HG03039 (cell line): ENCODE measurements around the gene CRACR2B.

Experiments
- ATAC-seq: cut with Tn5 transposase; IDR thresholded peaks from one replicate; pipeline ENCODE4 v1.9.1; 2021; ENCODE audit warnings: mild to moderate bottlenecking, moderate library complexity; ENCODE audit not compliant: unreplicated experiment

CRACR2B gene

GRCh38 chr11:825366-826226 is 2.1 kb upstream of the CRACR2B start:
- ATAC-seq: no peak

- ATAC-seq: no peak
Measured at GRCh38 chr11:826227-826621, 1.5 kb upstream of the CRACR2B start.

DNA sequence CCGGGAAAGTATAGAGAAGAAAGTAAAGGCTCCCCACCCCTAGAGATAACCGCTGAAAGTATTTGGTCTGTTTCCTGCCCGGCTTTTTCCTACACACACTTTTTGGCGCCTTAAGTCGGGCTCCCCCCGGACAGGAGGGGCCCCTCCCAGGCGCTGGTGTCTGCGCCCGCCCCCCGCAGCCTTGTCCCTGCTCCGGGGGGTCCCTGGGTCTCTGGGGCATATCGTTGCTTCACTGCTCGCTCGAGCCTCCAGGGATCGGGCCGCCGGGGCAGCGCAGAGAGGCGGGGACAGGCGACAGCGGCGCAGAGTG is 928 bp upstream of the CRACR2B start:
- no peak for ATAC-seq

- ATAC-seq: no peak
Measured at GRCh38 chr11:827146-827896, 398 bp upstream of the CRACR2B start.

GRCh38 chr11:828506-829175 is 922 bp downstream of the CRACR2B start:
- no peak for ATAC-seq

DNA sequence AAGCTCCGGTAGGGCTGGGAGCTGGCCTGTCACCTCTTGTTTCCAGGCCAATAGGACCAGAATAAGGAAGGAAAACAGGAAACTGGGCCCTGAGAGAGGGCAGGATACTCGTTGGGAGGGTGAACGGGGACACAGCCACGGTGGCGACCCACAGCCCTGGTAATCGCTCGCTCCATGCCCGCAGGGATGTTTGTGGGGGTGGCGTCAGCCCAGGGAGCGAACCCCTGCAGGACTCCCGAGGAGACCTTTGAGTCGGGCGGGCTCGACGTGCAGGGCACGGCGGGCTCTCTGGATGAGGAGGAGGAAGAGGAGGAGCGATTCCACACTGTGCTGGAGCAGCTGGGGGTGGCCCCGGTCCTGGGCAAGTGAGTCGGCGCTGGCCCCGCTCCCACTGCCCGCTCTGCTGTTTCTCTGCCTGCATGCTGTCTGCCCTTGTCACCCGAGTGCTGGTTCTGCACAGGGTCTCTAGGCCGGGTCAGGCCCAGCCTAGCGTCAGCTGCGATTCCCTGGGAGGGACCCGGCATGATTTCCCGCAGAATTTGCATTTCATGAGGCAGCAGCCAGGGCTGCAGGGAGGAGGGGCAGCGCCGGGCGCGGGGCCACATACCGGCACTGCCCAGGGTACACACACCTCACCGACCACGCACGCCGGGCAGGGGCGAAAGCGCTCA is 1.6 kb downstream of the CRACR2B start:
- ATAC-seq: no peak

GRCh38 chr11:829847-830294 is 2.2 kb downstream of the CRACR2B start:
- ATAC-seq: no peak

DNA sequence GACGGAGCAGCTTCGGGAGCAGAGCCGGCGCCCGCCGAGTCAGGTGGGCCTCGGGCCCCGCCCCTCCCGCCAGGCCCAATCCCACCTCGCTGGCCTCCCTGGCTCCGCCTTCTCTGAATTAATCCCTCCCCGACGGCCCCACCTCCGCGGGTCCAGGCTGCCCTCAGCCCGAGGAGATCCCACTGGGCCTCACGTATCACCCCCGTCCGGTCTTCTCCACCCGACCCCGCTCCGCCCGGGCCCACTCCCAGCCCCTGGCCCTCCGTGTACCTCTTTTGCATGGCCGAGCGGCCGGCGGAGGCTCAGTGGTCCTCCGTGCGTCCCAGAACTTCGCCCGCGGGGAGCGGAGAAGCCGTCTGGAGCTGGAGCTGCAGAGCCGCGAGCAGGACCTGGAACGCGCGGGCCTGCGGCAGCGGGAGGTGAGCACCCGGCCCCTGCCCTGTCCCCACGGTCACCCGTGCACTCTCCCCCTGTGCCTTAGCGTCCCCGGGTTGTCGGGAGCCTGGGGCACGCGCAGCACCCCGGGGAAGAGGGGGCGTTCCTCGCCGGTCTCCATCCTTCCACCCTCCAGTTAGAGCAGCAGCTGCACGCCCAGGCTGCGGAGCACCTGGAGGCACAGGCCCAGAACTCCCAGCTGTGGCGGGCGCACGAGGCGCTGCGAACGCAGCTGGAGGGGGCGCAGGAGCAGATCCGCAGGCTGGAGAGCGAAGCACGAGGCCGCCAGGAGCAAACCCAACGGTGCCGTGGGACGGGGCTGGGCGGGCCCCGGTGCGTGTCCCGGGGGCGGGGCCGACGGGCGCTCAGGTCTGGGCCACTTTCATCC is 2.8 kb downstream of the CRACR2B start:
- no peak for ATAC-seq

GRCh38 chr11:831118-831864 is 3.6 kb downstream of the CRACR2B start:
- no peak for ATAC-seq

DNA sequence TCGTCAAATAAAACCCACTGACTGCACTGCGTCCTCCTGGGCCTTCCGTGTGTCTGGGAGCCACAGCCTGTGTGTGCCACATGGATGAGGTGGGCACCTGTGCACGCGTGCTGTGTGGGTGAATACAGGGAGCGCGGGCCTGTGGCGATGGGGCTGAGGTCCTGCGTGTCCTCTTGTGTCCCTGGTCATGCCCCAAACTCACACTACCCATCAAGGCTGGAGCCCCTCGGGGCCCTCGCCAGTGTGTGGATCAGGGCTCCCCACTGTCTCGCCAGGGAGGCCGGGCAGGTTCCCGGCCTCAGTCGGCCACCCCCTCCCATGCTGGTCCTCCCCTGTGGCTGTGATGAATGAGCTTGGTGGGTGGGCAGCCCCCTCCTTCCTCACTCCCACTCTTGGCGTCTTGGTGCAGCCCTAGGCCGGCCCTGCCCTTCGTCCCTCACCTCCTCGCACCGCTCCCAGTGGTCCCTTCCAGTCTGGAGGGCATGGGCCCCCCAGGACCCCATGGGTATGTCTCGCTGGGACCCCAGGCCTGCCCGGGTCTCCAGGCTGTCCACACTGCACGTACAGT is 4.3 kb downstream of the CRACR2B start:
- ATAC-seq: no peak

DNA sequence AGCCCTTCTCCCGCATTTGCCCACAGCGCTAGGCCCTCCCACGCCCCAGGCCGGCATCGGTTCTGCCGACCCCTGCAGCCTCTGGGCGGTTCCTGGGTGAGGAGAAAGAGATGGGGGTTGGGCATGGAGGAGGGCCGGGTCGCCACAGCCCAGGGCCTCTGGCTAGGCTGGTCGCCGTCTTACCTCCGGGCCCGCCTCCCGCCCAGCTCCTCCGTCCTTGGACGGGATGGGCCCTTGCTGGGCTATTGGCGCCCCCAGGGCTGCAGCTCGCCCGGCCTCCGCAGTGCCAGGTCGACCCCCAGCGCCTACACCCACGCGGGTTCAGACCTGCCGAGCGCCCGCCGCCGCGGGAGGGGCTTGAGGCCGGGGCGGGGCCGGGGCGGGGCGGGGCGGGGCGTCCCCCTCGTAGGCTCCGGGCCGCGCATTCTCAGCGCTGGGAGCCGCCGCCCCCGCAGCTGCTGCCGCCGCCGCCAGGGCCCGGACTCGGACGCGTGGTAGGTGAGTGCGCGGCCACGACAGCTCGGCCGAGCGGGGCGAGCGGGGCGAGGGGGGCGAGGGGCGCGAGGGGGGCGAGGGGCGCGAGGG is 4.9 kb downstream of the CRACR2B start, which contains the start of gene CD151:
Gene CD151, plus strand, starts transcription at position 424 of the 585 bp plus-strand sequence. CDS start 3,118 bp downstream, outside the sequence.
- no peak for ATAC-seq

DNA sequence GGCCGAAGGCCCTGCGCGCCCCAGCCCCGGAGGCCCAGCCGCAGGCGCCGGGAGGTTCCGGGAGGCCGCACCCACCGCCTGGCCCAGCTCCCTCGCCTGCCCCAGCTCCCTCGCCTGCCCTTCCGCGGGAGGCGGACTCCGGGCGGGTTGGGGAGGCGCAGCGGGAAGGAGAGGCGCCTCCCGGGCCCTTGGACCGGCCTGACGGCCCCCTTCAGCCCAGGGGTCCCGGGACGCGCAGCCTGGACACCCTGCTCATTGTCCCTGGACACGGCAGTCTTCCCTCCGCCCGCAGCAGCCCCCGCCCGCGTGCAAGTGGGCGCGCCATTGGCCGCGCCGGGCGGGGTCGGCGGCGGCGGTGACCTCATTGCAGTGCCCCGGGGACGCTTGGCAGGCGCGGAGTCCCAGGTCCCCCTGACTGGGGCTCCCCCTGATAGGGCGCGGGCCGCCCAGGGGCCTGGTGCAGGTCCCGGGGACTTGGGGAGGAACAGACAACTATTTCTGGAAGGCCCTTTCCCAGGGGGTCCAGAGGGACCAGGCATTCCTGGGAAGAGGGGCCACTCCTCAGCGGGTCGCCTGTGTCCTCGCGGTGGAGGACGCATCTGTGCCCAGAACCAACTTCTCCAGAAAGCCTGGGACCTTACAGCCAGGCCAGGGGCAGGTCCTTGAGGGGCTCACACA is 5.5 kb downstream of the CRACR2B start:
- no peak for ATAC-seq

GRCh38 chr11:833849-834311 is 6.2 kb downstream of the CRACR2B start:
- ATAC-seq: no peak

- no peak for ATAC-seq
Measured at GRCh38 chr11:834371-835316, 6.9 kb downstream of the CRACR2B start.

DNA sequence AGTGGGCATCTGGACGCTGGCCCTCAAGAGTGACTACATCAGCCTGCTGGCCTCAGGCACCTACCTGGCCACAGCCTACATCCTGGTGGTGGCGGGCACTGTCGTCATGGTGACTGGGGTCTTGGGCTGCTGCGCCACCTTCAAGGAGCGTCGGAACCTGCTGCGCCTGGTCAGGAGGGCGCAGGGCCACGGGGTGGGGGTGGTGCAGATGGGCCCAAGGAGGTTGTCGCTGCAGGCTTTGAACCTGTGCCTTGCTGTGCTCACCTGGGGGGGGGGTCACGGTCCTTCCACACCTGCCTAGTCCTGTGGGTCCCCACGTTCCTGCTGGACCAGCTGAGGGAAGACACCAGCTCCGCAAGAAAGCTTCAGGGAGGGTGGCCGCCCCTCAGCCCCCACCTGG is 8.6 kb downstream of the CRACR2B start:
- no peak for ATAC-seq

DNA sequence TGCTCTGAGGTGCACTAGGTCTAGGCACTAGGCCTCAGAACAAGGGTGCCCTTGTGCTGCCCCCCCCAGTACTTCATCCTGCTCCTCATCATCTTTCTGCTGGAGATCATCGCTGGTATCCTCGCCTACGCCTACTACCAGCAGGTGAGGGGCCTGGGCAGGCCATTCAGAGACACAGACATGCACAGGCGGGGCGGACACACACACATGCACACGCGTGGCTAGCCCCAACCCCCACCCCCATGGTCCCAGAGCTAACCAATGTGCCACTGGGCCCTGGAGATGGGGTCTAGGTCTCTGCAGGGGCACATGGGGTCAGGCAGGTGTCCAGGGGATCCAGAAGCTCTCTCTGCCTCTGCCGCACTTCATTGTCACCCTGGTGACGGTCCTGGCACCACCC is 9.0 kb downstream of the CRACR2B start:
- no peak for ATAC-seq
